IMR-90 (cell line): ENCODE results near the gene GNAS. TPM values are rescaled to one million over a fixed set of nuclear protein-coding genes. Genes with fewer than 3 reads are reported as not detected.

Experiments
- ATAC-seq: fragments of 200-7000 bp; cut with Tn5 transposase; 2 replicates; pipeline ENCODE4 v1.9.1; 2020; ENCODE audit warnings: low read depth, mild to moderate bottlenecking, moderate library complexity
- BruUV-seq: library from RNA; stranded (reverse); fragments of 400-500 nt; replicated peaks from 2 replicates; lab custom pipeline; 2021; lab: Mats Ljungman, UMichigan
- CTCF ChIA-PET: fragments of 300-600 bp; formaldehyde crosslinking; extraction: SDS; loops from one replicate; lab custom pipeline; 2021; ENCODE audit warnings: antibody characterized with exemption; lab: Yijun Ruan, JAX
- POLR2A ChIA-PET: fragments of 300-600 bp; sonication (Branson Sonifier 250); formaldehyde crosslinking; loops from one replicate; lab custom pipeline; 2022; ENCODE audit warnings: antibody characterized with exemption; ENCODE audit not compliant: unreplicated experiment; lab: Charles Lee
- DNase-seq: peaks from one replicate; pipeline ENCODE4 v3.0.0; 2013
- H2AFZ ChIP-seq: replicated peaks from 2 replicates; pipeline ENCODE3; 2013; ENCODE audit warnings: low read length, mild to moderate bottlenecking; ENCODE audit not compliant: poor library complexity
- H2AK5ac ChIP-seq: 2 replicates; pipeline ENCODE4 v1.6.1; 2013; ENCODE audit warnings: low read depth, low read length, inconsistent platforms
- H2AK9ac ChIP-seq: replicated peaks from 2 replicates; pipeline ENCODE3; 2013; ENCODE audit warnings: mild to moderate bottlenecking, low read depth, low read length, moderate library complexity; ENCODE audit not compliant: poor library complexity
- H2BK120ac ChIP-seq: 2 replicates; pipeline ENCODE4 v1.6.1; 2013; ENCODE audit warnings: low read depth, low read length, inconsistent platforms
- H2BK15ac ChIP-seq: 3 replicates; pipeline ENCODE4 v1.6.1; 2013; ENCODE audit warnings: low read depth, low read length, inconsistent platforms
- H2BK20ac ChIP-seq: 2 replicates; pipeline ENCODE4 v1.6.1; 2013; ENCODE audit warnings: low read depth, mild to moderate bottlenecking, inconsistent platforms, low read length, moderate library complexity
- H2BK5ac ChIP-seq: 2 replicates; pipeline ENCODE4 v1.6.1; 2013; ENCODE audit warnings: mild to moderate bottlenecking, low read depth, low read length, inconsistent platforms; ENCODE audit not compliant: poor library complexity, severe bottlenecking
- H3K14ac ChIP-seq: replicated peaks from 2 replicates; pipeline ENCODE4 v1.6.1; 2013; ENCODE audit warnings: low read depth, low read length, inconsistent platforms
- H3K18ac ChIP-seq: 2 replicates; pipeline ENCODE4 v1.6.1; 2013; ENCODE audit warnings: low read depth, low read length, control low read depth
- H3K23ac ChIP-seq: 2 replicates; pipeline ENCODE4 v1.6.1; 2013; ENCODE audit warnings: low read depth, low read length, inconsistent platforms
- H3K27ac ChIP-seq: 2 replicates; pipeline ENCODE4 v1.5.1; 2013; ENCODE audit warnings: mild to moderate bottlenecking, control low read depth, low read length; ENCODE audit not compliant: insufficient read depth
- H3K27me3 ChIP-seq: 2 replicates; pipeline ENCODE4 v1.6.1; 2013; ENCODE audit warnings: low read length; ENCODE audit not compliant: control insufficient read depth, insufficient read depth
- H3K36me3 ChIP-seq: 2 replicates; pipeline ENCODE4 v1.6.1; 2013; ENCODE audit warnings: low read length, mixed read lengths; ENCODE audit not compliant: control insufficient read depth, insufficient read depth
- H3K4ac ChIP-seq: 2 replicates; pipeline ENCODE4 v1.6.1; 2013; ENCODE audit warnings: low read depth, low read length, inconsistent platforms
- H3K4me1 ChIP-seq: 2 replicates; pipeline ENCODE4 v1.6.1; 2013; ENCODE audit warnings: low read length, mixed read lengths; ENCODE audit not compliant: control insufficient read depth, insufficient read depth
- H3K4me2 ChIP-seq: 2 replicates; pipeline ENCODE4 v1.6.1; 2013; ENCODE audit warnings: low read depth, mild to moderate bottlenecking, control low read depth, low read length, moderate library complexity
- H3K4me3 ChIP-seq: 2 replicates; pipeline ENCODE4 v1.5.1; 2013; ENCODE audit warnings: low read depth, mild to moderate bottlenecking, control low read depth, low read length, moderate library complexity; ENCODE audit not compliant: insufficient read depth
- H3K56ac ChIP-seq: 2 replicates; pipeline ENCODE4 v1.6.1; 2013; ENCODE audit warnings: low read length, inconsistent platforms; ENCODE audit not compliant: insufficient read depth; ENCODE audit errors: extremely low read depth
- H3K79me1 ChIP-seq, 2 experiments: 2 replicates each; pipeline ENCODE4 v1.6.1; 2013; ENCODE audit warnings: low read length in 2 of 2, inconsistent platforms in 1 of 2, low read depth in 1 of 2
- H3K9ac ChIP-seq: 2 replicates; pipeline ENCODE4 v1.6.1; 2013; ENCODE audit warnings: low read depth, low read length, control low read depth
- H3K9me1 ChIP-seq: 2 replicates; pipeline ENCODE4 v1.6.1; 2013; ENCODE audit warnings: low read length, inconsistent platforms; ENCODE audit not compliant: insufficient read depth
- H3K9me3 ChIP-seq: 2 replicates; pipeline ENCODE4 v1.6.1; 2013; ENCODE audit warnings: low read length; ENCODE audit not compliant: control insufficient read depth, insufficient read depth
- H4K20me1 ChIP-seq: 2 replicates; pipeline ENCODE4 v1.6.1; 2013; ENCODE audit warnings: low read length, inconsistent platforms; ENCODE audit not compliant: insufficient read depth
- H4K5ac ChIP-seq: 2 replicates; pipeline ENCODE4 v1.6.1; 2013; ENCODE audit warnings: mild to moderate bottlenecking, low read depth, low read length, control low read depth
- H4K8ac ChIP-seq, 2 experiments: 2 replicates each; pipeline ENCODE4 v1.6.1; 2013; ENCODE audit warnings: low read depth in 2 of 2, low read length in 2 of 2, control low read depth in 1 of 2, inconsistent platforms in 1 of 2
- H4K91ac ChIP-seq: 2 replicates; pipeline ENCODE4 v1.6.1; 2013; ENCODE audit warnings: low read depth, low read length, inconsistent platforms; ENCODE audit not compliant: insufficient read depth
- FOS ChIP-seq: fragments of 150-350 bp; IDR thresholded peaks from 2 replicates; pipeline ENCODE4 v1.6.1; 2016; ENCODE audit warnings: low read depth, low read length
- NFE2L2 ChIP-seq: fragments of 150-350 bp; IDR thresholded peaks from 2 replicates; pipeline ENCODE4 v1.6.1; 2016; ENCODE audit warnings: low read depth, mild to moderate bottlenecking, low read length
- POLR2A ChIP-seq: IDR thresholded peaks from 2 replicates; pipeline ENCODE4 v1.6.1; 2012; ENCODE audit warnings: mild to moderate bottlenecking, low read depth, low read length
- RAD21 ChIP-seq: IDR thresholded peaks from 2 replicates; pipeline ENCODE4 v1.6.1; 2012; ENCODE audit warnings: low read length, improper control_type of control experiment
- RCOR1 ChIP-seq: IDR thresholded peaks from 2 replicates; pipeline ENCODE4 v1.6.1; 2012; ENCODE audit warnings: mild to moderate bottlenecking, low read length, improper control_type of control experiment; ENCODE audit not compliant: insufficient replicate concordance
- WGBS, 2 experiments: methylation state at CpG; one replicate each; pipeline versions ENCODE4 v1.1.5 to v1.1.7; 2013; ENCODE audit warnings: missing lambda C conversion rate in 2 of 2; ENCODE audit not compliant: insufficient read length in 1 of 2; ENCODE audit errors: extremely low coverage in 2 of 2; 5-methylcytosine and 5-hydroxymethylcytosine counted together
- dilution Hi-C: fragments of 300-500 bp; cut with HindIII; formaldehyde crosslinking; loops from one replicate; pipeline ENCODE4 v1.14.3; 2018; ENCODE audit warnings: low sequenced_read_pairs; ENCODE audit not compliant: unreplicated experiment
- in situ Hi-C: fragments of 300-500 bp; cut with MboI; formaldehyde crosslinking; loops from 3 replicates; pipeline ENCODE4 v1.14.3; 2019; ENCODE audit warnings: low sequenced_read_pairs, inconsistent platforms, mixed read lengths
- intact Hi-C: fragments of 100-400 bp; cut with micrococcal nuclease; formaldehyde crosslinking; loops from 2 replicates; pipeline ENCODE4 v1.10.0; 2022
- polyA plus RNA-seq, 3 experiments: library from polyadenylated mRNA; depleted of rRNA; stranded (reverse); fragments of >200 nt; gene quantifications; 2 replicates each; pipeline ENCODE4 v1.2.3, GENCODE V29; 2012; ENCODE audit warnings: low replicate concordance in 1 of 3
- total RNA-seq: library from RNA; depleted of rRNA; stranded (reverse); fragments of >200 nt; gene quantifications from 2 replicates; pipeline ENCODE4 v1.2.3, GENCODE V29; 2012

Gene GNAS
- total and polyA plus RNA-seq, 2 of the 4 experiments (the other 2 are of a cell fraction), result 397 to 1,356 TPM

- Histone ChIP-seq H3K4me3 (no peak overlapping the region), H3K14ac (no peak overlapping the region), H3K27me3 (peaks cover 12% of the 10 kb centered on the region), H3K9ac (no peak overlapping the region), H3K18ac (no peak overlapping the region), H3K9me1 (no peaks in the 10 kb centered on the region), H2AK5ac (no peak overlapping the region), H3K4ac (no peak overlapping the region), H3K9me3 (no peaks in the 10 kb centered on the region; the same call in 1 of the 2 replicates), H3K27ac (no peak overlapping the region), H3K36me3 (no peaks in the 10 kb centered on the region), H4K20me1 (no peaks in the 10 kb centered on the region), H2BK120ac (no peak overlapping the region), H2BK15ac (no peak overlapping the region), H2AFZ (no peak overlapping the region), H4K5ac (no peak overlapping the region), H3K79me1 (peaks cover 0 to 6% of the 10 kb centered on the region in 2 experiments; a peak in 1 of 4 replicates), H3K4me2 (no peak overlapping the region), H3K56ac (no peak overlapping the region), H2BK20ac (no peak overlapping the region), H4K91ac (no peak overlapping the region), H3K23ac (no peak overlapping the region), H4K8ac (no peak overlapping the region), H2AK9ac (no peak overlapping the region), H2BK5ac (no peak overlapping the region), H3K4me1 (no peaks in the 10 kb centered on the region)
- intact Hi-C loops, result no loop called here
- dilution Hi-C loops, result no loop called here
- CTCF ChIA-PET, result no interaction called here
- TF ChIP-seq NFE2L2 (no peak), RCOR1 (no peak), RAD21 (no peak), FOS (no peak), POLR2A (no peak)
- BruUV-seq, result no TSS peak
- no peak for ATAC-seq
- no CpG with 5 or more reads among the region's 3 CpGs for WGBS, 2 experiments
- POLR2A ChIA-PET, result no interaction called here
- in situ Hi-C loops, result no loop called here
- no peak for DNase-seq
These were observed 32.5 kb downstream of the GNAS start for GRCh38 chr20:58884966-58885365.
